Nephron progenitor cell (in vitro differentiated cells): ENCODE results near the gene ELMO1.

Source experiments
- DNase-seq: peaks from one replicate; pipeline ENCODE4 v3.0.0; 2021
- H3K27ac Mint-ChIP-seq: 2 replicates; pipeline ENCODE4 v1.8.0; 2021; ENCODE audit warnings: mild to moderate bottlenecking, moderate library complexity, mixed read lengths
- H3K27me3 Mint-ChIP-seq: 2 replicates; pipeline ENCODE4 v1.8.0; 2021; ENCODE audit warnings: mild to moderate bottlenecking, low read depth, mixed read lengths; ENCODE audit not compliant: poor library complexity
- H3K36me3 Mint-ChIP-seq: 2 replicates; pipeline ENCODE4 v1.8.0; 2021; ENCODE audit warnings: low read depth, mixed read lengths
- H3K4me1 Mint-ChIP-seq: 2 replicates; pipeline ENCODE4 v1.8.0; 2021; ENCODE audit warnings: mixed read lengths
- H3K4me3 Mint-ChIP-seq: 2 replicates; pipeline ENCODE4 v1.8.0; 2021; ENCODE audit warnings: mild to moderate bottlenecking, moderate library complexity, mixed read lengths
- H3K9me3 Mint-ChIP-seq: 2 replicates; pipeline ENCODE4 v1.8.0; 2021; ENCODE audit warnings: mild to moderate bottlenecking, moderate library complexity, mixed read lengths
- TF ChIP-seq, protein P1 (sequence below): fragments of 200-600 bp; sonication (generic); IDR thresholded peaks from 2 replicates; pipeline ENCODE4 v1.5.0; 2021; ENCODE audit warnings: antibody characterized with exemption

Gene ELMO1

GRCh38 chr7:37357637-37357996 is 91.0 kb downstream of the ELMO1 start:
- no peak for DNase-seq
- no peaks in the 10 kb centered on the region for H3K36me3 Mint-ChIP-seq
- H3K4me3 Mint-ChIP-seq = no peak overlapping the region
- no peak overlapping the region for H3K27ac Mint-ChIP-seq
- H3K4me1 Mint-ChIP-seq = peaks cover 32% of the 10 kb centered on the region
- TF ChIP-seq, protein P1, sequence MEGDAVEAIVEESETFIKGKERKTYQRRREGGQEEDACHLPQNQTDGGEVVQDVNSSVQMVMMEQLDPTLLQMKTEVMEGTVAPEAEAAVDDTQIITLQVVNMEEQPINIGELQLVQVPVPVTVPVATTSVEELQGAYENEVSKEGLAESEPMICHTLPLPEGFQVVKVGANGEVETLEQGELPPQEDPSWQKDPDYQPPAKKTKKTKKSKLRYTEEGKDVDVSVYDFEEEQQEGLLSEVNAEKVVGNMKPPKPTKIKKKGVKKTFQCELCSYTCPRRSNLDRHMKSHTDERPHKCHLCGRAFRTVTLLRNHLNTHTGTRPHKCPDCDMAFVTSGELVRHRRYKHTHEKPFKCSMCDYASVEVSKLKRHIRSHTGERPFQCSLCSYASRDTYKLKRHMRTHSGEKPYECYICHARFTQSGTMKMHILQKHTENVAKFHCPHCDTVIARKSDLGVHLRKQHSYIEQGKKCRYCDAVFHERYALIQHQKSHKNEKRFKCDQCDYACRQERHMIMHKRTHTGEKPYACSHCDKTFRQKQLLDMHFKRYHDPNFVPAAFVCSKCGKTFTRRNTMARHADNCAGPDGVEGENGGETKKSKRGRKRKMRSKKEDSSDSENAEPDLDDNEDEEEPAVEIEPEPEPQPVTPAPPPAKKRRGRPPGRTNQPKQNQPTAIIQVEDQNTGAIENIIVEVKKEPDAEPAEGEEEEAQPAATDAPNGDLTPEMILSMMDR = no peak
- peaks cover 4% of the 10 kb centered on the region for H3K9me3 Mint-ChIP-seq
- H3K27me3 Mint-ChIP-seq = no peaks in the 10 kb centered on the region

DNA sequence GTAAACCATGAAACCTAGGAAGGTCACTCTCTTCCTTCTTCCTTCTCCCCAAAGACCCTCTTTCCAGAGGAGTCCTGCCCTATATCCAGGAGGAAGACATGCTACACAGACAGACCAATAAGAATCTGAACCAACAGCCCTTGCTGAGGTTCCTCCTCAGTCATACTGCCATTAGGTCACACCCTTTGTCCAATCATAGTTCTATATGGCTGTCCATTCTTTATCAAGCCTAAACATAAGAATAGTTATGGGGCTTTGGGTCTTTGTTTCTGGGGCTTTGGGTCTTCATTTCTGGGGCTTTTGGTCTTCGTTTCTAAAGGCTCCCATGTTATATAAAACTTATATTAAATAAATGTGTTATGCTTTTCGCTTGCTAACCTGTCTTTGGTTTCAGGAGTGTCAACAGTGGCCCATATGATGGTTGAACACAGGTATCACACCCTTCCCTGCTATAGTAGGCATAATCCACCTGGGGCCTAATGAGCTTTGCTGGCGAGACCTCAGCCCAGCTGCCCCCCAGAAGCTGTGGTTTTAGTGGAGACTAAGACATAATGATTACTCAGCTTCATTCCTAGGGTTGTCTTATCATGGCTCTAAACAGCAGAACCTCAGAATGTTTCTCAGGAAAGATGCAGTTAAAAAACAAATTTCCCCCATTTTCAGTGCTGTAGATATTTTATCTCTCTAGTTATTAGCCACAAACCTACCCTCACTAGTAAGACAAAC is 91.6 kb downstream of the ELMO1 start:
- Mint-ChIP-seq H3K36me3 (no peaks in the 10 kb centered on the region), H3K27me3 (no peaks in the 10 kb centered on the region), H3K9me3 (peaks cover 4% of the 10 kb centered on the region), H3K27ac (no peak overlapping the region), H3K4me3 (no peak overlapping the region), H3K4me1 (peaks cover 32% of the 10 kb centered on the region)
- no peak for DNase-seq
- TF ChIP-seq, protein P1 = no peak

DNA sequence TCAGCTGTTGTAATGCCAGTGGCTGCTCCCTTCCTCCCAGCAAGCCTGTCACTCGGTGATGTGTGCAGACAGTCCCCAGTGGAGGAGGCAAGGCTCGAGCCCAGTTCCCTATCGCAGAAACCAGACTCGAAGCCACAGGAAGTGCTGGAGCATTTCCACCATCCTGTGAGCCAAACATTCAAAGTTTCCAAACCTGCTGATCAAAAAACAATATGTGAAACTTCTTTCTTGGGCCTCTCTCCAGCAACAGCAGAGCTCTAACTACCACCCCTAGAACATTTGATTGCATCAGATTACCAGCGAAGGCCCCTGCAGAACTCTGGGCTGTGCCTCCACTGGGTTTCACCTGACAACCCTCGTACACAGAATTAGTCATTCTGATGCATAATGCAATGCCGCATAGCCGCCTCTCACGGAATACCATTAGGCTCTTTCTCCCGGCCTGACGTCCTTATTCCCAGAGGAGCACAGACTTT is 94.0 kb downstream of the ELMO1 start:
- no peak for DNase-seq
- Mint-ChIP-seq H3K27ac (peak overlapping the region; percentile 88), H3K4me3 (no peak overlapping the region), H3K9me3 (peaks cover 4% of the 10 kb centered on the region), H3K4me1 (peaks cover 29% of the 10 kb centered on the region), H3K27me3 (no peaks in the 10 kb centered on the region), H3K36me3 (no peaks in the 10 kb centered on the region)
- TF ChIP-seq, protein P1 = no peak

- Mint-ChIP-seq H3K9me3 (peaks cover 4% of the 10 kb centered on the region), H3K27me3 (no peaks in the 10 kb centered on the region), H3K4me3 (no peak overlapping the region), H3K27ac (peak overlapping the region; percentile 88), H3K36me3 (no peaks in the 10 kb centered on the region), H3K4me1 (peaks cover 28% of the 10 kb centered on the region)
- TF ChIP-seq, protein P1 = no peak
- DNase-seq = no peak
Observed at GRCh38 chr7:37353949-37354655, 94.6 kb downstream of the ELMO1 start.

GRCh38 chr7:37352974-37353948 is 95.4 kb downstream of the ELMO1 start:
- H3K36me3 Mint-ChIP-seq = no peaks in the 10 kb centered on the region
- DNase-seq = no peak
- no peaks in the 10 kb centered on the region for H3K27me3 Mint-ChIP-seq
- peaks cover 4% of the 10 kb centered on the region for H3K9me3 Mint-ChIP-seq
- H3K4me1 Mint-ChIP-seq = peaks cover 28% of the 10 kb centered on the region
- no peak overlapping the region for H3K27ac Mint-ChIP-seq
- no peak overlapping the region for H3K4me3 Mint-ChIP-seq
- TF ChIP-seq, protein P1 = peak; percentile 24
